H9 (cell line): ENCODE data around the gene ITGA1. TPM values are rescaled to one million over a fixed set of nuclear protein-coding genes. Genes with fewer than 3 reads are reported as not detected.

Experiments used
- DNase-seq: peaks from one replicate; pipeline ENCODE4 v3.0.0-alpha.2; 2017
- H2AFZ ChIP-seq: one replicate; pipeline ENCODE4 v1.6.1; 2013; ENCODE audit warnings: mild to moderate bottlenecking, low read length, control low read depth, moderate library complexity
- H2AK5ac ChIP-seq: 2 replicates; pipeline ENCODE4 v1.6.1; 2013; ENCODE audit warnings: low read length, control low read depth, mixed read lengths; ENCODE audit not compliant: insufficient read length
- H2BK120ac ChIP-seq: one replicate; pipeline ENCODE4 v1.6.1; 2013; ENCODE audit warnings: low read depth, mild to moderate bottlenecking, low read length, control low read depth, inconsistent platforms; ENCODE audit not compliant: poor library complexity, severe bottlenecking
- H2BK12ac ChIP-seq: 2 replicates; pipeline ENCODE4 v1.6.1; 2013; ENCODE audit warnings: low read length, control low read depth, mixed read lengths, low read depth; ENCODE audit not compliant: insufficient read length
- H2BK15ac ChIP-seq: 2 replicates; pipeline ENCODE4 v1.6.1; 2013; ENCODE audit warnings: low read depth, low read length, control low read depth
- H2BK20ac ChIP-seq: one replicate; pipeline ENCODE4 v1.6.1; 2013; ENCODE audit warnings: low read depth, mild to moderate bottlenecking, low read length, control low read depth, inconsistent platforms; ENCODE audit not compliant: poor library complexity, severe bottlenecking
- H2BK5ac ChIP-seq: 2 replicates; pipeline ENCODE4 v1.6.1; 2013; ENCODE audit warnings: low read length, control low read depth, mixed read lengths; ENCODE audit not compliant: insufficient read length
- H3K14ac ChIP-seq: 2 replicates; pipeline ENCODE4 v1.6.1; 2013; ENCODE audit warnings: low read length, control low read depth; ENCODE audit not compliant: insufficient read depth
- H3K18ac ChIP-seq: 2 replicates; pipeline ENCODE4 v1.6.1; 2013; ENCODE audit warnings: low read depth, mild to moderate bottlenecking, mixed read lengths, low read length, control low read depth; ENCODE audit not compliant: insufficient read length
- H3K23ac ChIP-seq: 2 replicates; pipeline ENCODE4 v1.6.1; 2013; ENCODE audit warnings: low read length, control low read depth, mixed read lengths, low read depth; ENCODE audit not compliant: insufficient read length
- H3K23me2 ChIP-seq: 2 replicates; pipeline ENCODE4 v1.6.1; 2013; ENCODE audit warnings: low read depth, mild to moderate bottlenecking, mixed read lengths, low read length, control low read depth; ENCODE audit not compliant: insufficient read length, poor library complexity, severe bottlenecking
- H3K27ac ChIP-seq: 2 replicates; pipeline ENCODE4 v1.5.1; 2013; ENCODE audit warnings: low read length, control low read depth, mixed read lengths, low read depth; ENCODE audit not compliant: insufficient read length
- H3K27me3 ChIP-seq: 2 replicates; pipeline ENCODE4 v1.6.1; 2013; ENCODE audit warnings: low read length, control low read depth, inconsistent platforms; ENCODE audit not compliant: insufficient read depth
- H3K4ac ChIP-seq: 2 replicates; pipeline ENCODE4 v1.6.1; 2013; ENCODE audit warnings: low read depth, mild to moderate bottlenecking, control low read depth, inconsistent platforms, low read length, moderate library complexity
- H3K4me1 ChIP-seq: 2 replicates; pipeline ENCODE4 v1.6.1; 2013; ENCODE audit warnings: low read length, control low read depth, inconsistent platforms; ENCODE audit not compliant: insufficient read depth
- H3K4me2 ChIP-seq: 2 replicates; pipeline ENCODE4 v1.6.1; 2013; ENCODE audit warnings: low read length, control low read depth, mixed read lengths; ENCODE audit not compliant: insufficient read length, insufficient read depth
- H3K56ac ChIP-seq: 2 replicates; pipeline ENCODE4 v1.6.1; 2013; ENCODE audit warnings: low read depth, mild to moderate bottlenecking, mixed read lengths, low read length, control low read depth; ENCODE audit not compliant: insufficient read length
- H3K79me1 ChIP-seq: 2 replicates; pipeline ENCODE4 v1.6.1; 2013; ENCODE audit warnings: low read depth, mild to moderate bottlenecking, moderate library complexity, low read length, control low read depth, inconsistent platforms; ENCODE audit not compliant: insufficient read depth, poor library complexity, severe bottlenecking
- H3K79me2 ChIP-seq: 2 replicates; pipeline ENCODE4 v1.6.1; 2013; ENCODE audit warnings: low read length, control low read depth, inconsistent platforms; ENCODE audit not compliant: insufficient read depth
- H3K9ac ChIP-seq: 2 replicates; pipeline ENCODE4 v1.6.1; 2013; ENCODE audit warnings: low read length, control low read depth, mixed read lengths; ENCODE audit not compliant: insufficient read length; ENCODE audit errors: extremely low read depth
- H3K9me3 ChIP-seq: one replicate; pipeline ENCODE4 v1.6.1; 2013; ENCODE audit warnings: low read depth, low read length, inconsistent platforms; ENCODE audit not compliant: control insufficient read depth
- H3T11ph ChIP-seq: one replicate; pipeline ENCODE4 v1.6.1; 2013; ENCODE audit warnings: mild to moderate bottlenecking, low read length, control low read depth, inconsistent platforms
- H4K20me1 ChIP-seq: one replicate; pipeline ENCODE4 v1.6.1; 2013; ENCODE audit not compliant: control insufficient read depth, insufficient read length, insufficient read depth
- H4K5ac ChIP-seq: 2 replicates; pipeline ENCODE4 v1.6.1; 2013; ENCODE audit warnings: low read depth, mild to moderate bottlenecking, mixed read lengths, low read length, control low read depth; ENCODE audit not compliant: insufficient read length
- H4K8ac ChIP-seq: replicated peaks from 2 replicates; pipeline ENCODE4 v1.6.1; 2013; ENCODE audit warnings: low read length, control low read depth, mixed read lengths, low read depth; ENCODE audit not compliant: insufficient read length
- H4K91ac ChIP-seq: 2 replicates; pipeline ENCODE4 v1.6.1; 2013; ENCODE audit warnings: low read depth, mild to moderate bottlenecking, moderate library complexity, mixed read lengths, low read length, control low read depth; ENCODE audit not compliant: insufficient read length
- H3K27ac Mint-ChIP-seq, 3 experiments: 2 replicates in 2 of 3; 3 replicates in 1 of 3; pipeline ENCODE4 v1.8.0; 2020 to 2021; ENCODE audit warnings: mixed read lengths in 3 of 3, mild to moderate bottlenecking in 1 of 3, moderate library complexity in 1 of 3
- H3K27me3 Mint-ChIP-seq: 2 replicates; pipeline ENCODE4 v1.8.0; 2021; ENCODE audit warnings: low read depth, mild to moderate bottlenecking, moderate library complexity, mixed read lengths
- H3K36me3 Mint-ChIP-seq, 3 experiments: 2 replicates in 2 of 3; 3 replicates in 1 of 3; pipeline ENCODE4 v1.8.0; 2020 to 2021; ENCODE audit warnings: low read depth in 3 of 3, mixed read lengths in 3 of 3; ENCODE audit not compliant: insufficient read depth in 1 of 3
- H3K4me1 Mint-ChIP-seq, 2 experiments: 2 replicates each; pipeline ENCODE4 v1.8.0; 2020; ENCODE audit warnings: mixed read lengths in 2 of 2
- H3K4me3 Mint-ChIP-seq, 2 experiments: 2 replicates in 1 of 2; 3 replicates in 1 of 2; pipeline ENCODE4 v1.8.0; 2020 to 2021; ENCODE audit warnings: mild to moderate bottlenecking in 2 of 2, mixed read lengths in 2 of 2, moderate library complexity in 1 of 2
- H3K9me3 Mint-ChIP-seq, 2 experiments: 2 replicates in 1 of 2; 3 replicates in 1 of 2; pipeline ENCODE4 v1.8.0; 2020; ENCODE audit warnings: mild to moderate bottlenecking in 2 of 2, mixed read lengths in 2 of 2, moderate library complexity in 1 of 2
- WGBS: extraction: QIAGEN DNeasy Blood & Tissue Kit; methylation state at CpG from one replicate; pipeline ENCODE4 v1.1.7; 2013; ENCODE audit warnings: missing lambda C conversion rate, low lambda C conversion rate, mixed read lengths; ENCODE audit not compliant: insufficient read length; ENCODE audit errors: extremely low coverage; 5-methylcytosine and 5-hydroxymethylcytosine counted together
- total RNA-seq: library from RNA; stranded (reverse); gene quantifications from 2 replicates; pipeline ENCODE4 v1.2.1, GENCODE V29; 2021
- TF ChIP-seq, protein P1 (sequence below): fragments of 200-600 bp; sonication (generic); conservative IDR thresholded peaks from 3 replicates; pipeline ENCODE4 v1.8.0; 2021; ENCODE audit warnings: antibody characterized with exemption, mild to moderate bottlenecking

ITGA1 gene
- total RNA-seq, 1 experiment from 2014 or later, result 3.9 TPM

DNA sequence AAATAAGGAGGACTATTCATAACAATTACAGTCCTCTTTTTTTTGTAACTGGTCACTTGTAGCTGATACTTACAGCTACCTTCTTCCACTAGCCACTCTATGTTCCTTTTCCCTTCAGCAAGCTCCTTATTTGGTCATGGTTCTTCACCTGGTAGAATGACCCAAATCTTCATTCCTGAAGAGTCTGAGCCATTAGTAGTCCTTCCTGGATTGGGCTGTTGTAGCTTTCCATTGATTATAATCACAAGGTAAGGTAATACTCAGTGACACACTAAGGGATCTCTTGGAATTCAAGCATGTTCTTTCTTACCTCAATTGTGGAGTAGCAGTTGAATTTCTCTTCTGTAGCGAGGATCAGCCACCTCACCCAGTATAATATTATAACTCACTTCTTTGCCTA, 175.9 kb downstream of the ITGA1 start:
- no peaks in the 10 kb centered on the region for H3K4me1 ChIP-seq
- H3K36me3 Mint-ChIP-seq, result peaks cover 0 to 1% (median 0%) of the 10 kb centered on the region in 3 experiments; a peak in 1 of 7 replicates
- H3K14ac ChIP-seq, result no peak overlapping the region
- H3K9me3 Mint-ChIP-seq, result no peaks in the 10 kb centered on the region; a peak in 1 of 5 replicates
- H3K4me3 Mint-ChIP-seq, result no peak overlapping the region
- no peak overlapping the region for H3K27ac Mint-ChIP-seq
- no peak overlapping the region for H3K56ac ChIP-seq
- no peak overlapping the region for H3K4me2 ChIP-seq
- H2AK5ac ChIP-seq, result no peak overlapping the region
- H3K4ac ChIP-seq, result no peak overlapping the region
- WGBS, result no CpG with 5 or more reads among the region's 1 CpG
- H3K9me3 ChIP-seq, result no peaks in the 10 kb centered on the region
- no peaks in the 10 kb centered on the region for H3K79me2 ChIP-seq
- H3K4me1 Mint-ChIP-seq, result peaks cover 0 to 6% of the 10 kb centered on the region in 2 experiments; a peak in 1 of 4 replicates
- no peak overlapping the region for H2BK120ac ChIP-seq
- H2BK20ac ChIP-seq, result no peak overlapping the region
- H3K23me2 ChIP-seq, result no peaks in the 10 kb centered on the region
- H3K9ac ChIP-seq, result no peak overlapping the region
- H3K18ac ChIP-seq, result no peak overlapping the region
- no peak for DNase-seq
- no peaks in the 10 kb centered on the region for H3K27me3 ChIP-seq
- H4K20me1 ChIP-seq, result no peaks in the 10 kb centered on the region
- H4K91ac ChIP-seq, result no peak overlapping the region
- no peak overlapping the region for H3K27ac ChIP-seq
- no peak overlapping the region for H2BK15ac ChIP-seq
- H3K79me1 ChIP-seq, result no peaks in the 10 kb centered on the region
- no peak overlapping the region for H3T11ph ChIP-seq
- H3K23ac ChIP-seq, result no peak overlapping the region
- H2BK5ac ChIP-seq, result no peak overlapping the region
- no peak overlapping the region for H4K5ac ChIP-seq
- H2AFZ ChIP-seq, result no peak overlapping the region
- TF ChIP-seq, protein P1, sequence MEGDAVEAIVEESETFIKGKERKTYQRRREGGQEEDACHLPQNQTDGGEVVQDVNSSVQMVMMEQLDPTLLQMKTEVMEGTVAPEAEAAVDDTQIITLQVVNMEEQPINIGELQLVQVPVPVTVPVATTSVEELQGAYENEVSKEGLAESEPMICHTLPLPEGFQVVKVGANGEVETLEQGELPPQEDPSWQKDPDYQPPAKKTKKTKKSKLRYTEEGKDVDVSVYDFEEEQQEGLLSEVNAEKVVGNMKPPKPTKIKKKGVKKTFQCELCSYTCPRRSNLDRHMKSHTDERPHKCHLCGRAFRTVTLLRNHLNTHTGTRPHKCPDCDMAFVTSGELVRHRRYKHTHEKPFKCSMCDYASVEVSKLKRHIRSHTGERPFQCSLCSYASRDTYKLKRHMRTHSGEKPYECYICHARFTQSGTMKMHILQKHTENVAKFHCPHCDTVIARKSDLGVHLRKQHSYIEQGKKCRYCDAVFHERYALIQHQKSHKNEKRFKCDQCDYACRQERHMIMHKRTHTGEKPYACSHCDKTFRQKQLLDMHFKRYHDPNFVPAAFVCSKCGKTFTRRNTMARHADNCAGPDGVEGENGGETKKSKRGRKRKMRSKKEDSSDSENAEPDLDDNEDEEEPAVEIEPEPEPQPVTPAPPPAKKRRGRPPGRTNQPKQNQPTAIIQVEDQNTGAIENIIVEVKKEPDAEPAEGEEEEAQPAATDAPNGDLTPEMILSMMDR, result no peak
- H4K8ac ChIP-seq, result no peak overlapping the region
- no peak overlapping the region for H2BK12ac ChIP-seq
- peaks cover 2% of the 10 kb centered on the region; the same call in 1 of the 2 replicates for H3K27me3 Mint-ChIP-seq
